GM10266 (cell line): ENCODE results near the gene PLEKHG3.

Source experiments
- DNase-seq: peaks from one replicate; pipeline ENCODE4 v3.0.0; 2012; ENCODE audit errors: extremely low spot score
- CTCF ChIP-seq: IDR thresholded peaks from 2 replicates; pipeline ENCODE4 v1.5.1; 2012; ENCODE audit warnings: mild to moderate bottlenecking, low read depth; ENCODE audit not compliant: control insufficient read depth, insufficient read depth; ENCODE audit errors: missing control alignments

PLEKHG3 gene

GRCh38 chr14:64764641-64765520 is 60.7 kb downstream of the PLEKHG3 start:
- DNase-seq: peak; percentile 83
- TF ChIP-seq CTCF: peak; percentile 96

GRCh38 chr14:64765740-64766302 is 61.6 kb downstream of the PLEKHG3 start:
- DNase-seq: no peak
- no peak for TF ChIP-seq CTCF

GRCh38 chr14:64766430-64767151 is 62.4 kb downstream of the PLEKHG3 start:
- no peak for DNase-seq
- TF ChIP-seq CTCF: no peak

- TF ChIP-seq CTCF: no peak
Measured at GRCh38 chr14:64767215-64767964, 63.2 kb downstream of the PLEKHG3 start.

GRCh38 chr14:64768401-64769095 is 64.3 kb downstream of the PLEKHG3 start:
- no peak for TF ChIP-seq CTCF
- no peak for DNase-seq

More at GRCh38 chr14:64767215-64767964, 63.2 kb downstream of the PLEKHG3 start:
- no peak for DNase-seq
